Measurements from ENCODE around the gene FITM1.

FITM1 gene

DNA sequence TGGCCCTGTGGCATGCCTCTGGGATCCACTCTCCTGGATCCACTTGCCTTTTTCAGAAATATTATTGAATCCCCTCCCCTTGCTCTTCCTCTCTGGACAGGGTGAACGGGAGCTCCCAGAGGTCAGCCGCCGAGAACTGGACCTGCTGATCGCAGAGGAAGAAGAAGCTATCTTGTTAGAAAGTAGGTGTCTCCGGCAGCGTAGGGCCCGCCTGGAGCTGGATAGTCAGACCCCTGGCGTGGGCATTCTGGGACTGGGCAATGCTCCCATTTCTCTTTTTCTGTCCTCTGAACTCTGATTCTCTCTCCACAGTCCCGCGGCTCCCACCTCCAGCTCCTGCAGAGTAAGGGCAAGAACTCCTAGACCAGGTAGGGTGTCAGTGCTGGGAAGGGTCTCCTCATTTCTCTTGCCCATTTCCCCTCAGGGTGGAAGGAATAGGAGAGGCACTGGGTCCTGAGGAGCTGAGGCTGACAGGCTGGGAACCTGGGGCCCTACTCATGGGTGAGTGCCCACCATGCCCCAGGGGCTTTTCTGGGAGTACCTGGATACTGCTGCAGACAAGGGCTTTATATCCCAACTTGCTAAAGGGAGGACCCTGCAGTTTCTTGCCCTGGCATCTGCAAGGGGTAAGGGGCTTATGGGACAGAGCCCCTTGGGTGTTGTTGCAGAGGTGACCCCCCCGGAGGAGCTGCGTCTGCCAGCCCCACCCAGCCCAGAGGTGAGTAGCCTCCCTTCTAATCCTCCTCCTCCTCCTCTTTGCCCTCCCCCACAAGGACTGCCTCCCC is 46.8 kb downstream of the FITM1 start:
- Histone ChIP-seq H3K27ac (ENCODE audit: low read length, poor library complexity, severe bottlenecking) (no peak overlapping the region), H2BK120ac (ENCODE audit: low read depth, low read length) (no peak overlapping the region), H3K9me3 (ENCODE audit: control insufficient read depth, low read length) (no peaks in the 10 kb centered on the region), H2AFZ (ENCODE audit: low read depth, low read length) (no peak overlapping the region), H3K14ac (ENCODE audit: low read length in 2 of 2) (no peak overlapping the region), H3K4me3 (ENCODE audit: insufficient read depth in 1 of 2, low read depth in 1 of 2, low read length in 2 of 2) (no peak overlapping the region), H4K91ac (ENCODE audit: low read length) (no peak overlapping the region), H2BK15ac (ENCODE audit: low read depth, poor library complexity, severe bottlenecking) (no peak overlapping the region), H3K18ac (ENCODE audit: low read depth in 1 of 2, low read length in 2 of 2) (no peak overlapping the region), H3K79me1 (replicated peaks; ENCODE audit: low read length, poor library complexity, severe bottlenecking) (peaks cover 14% of the 10 kb centered on the region), H3K27me3 (ENCODE audit: control insufficient read depth in 1 of 2, insufficient read depth in 1 of 2, low read length in 2 of 2) (no peaks in the 10 kb centered on the region), H3K4ac (ENCODE audit: low read depth in 1 of 2, low read length in 2 of 2) (no peak overlapping the region), H3K4me2 (ENCODE audit: low read length, poor library complexity, severe bottlenecking) (no peak overlapping the region), H2AK5ac (ENCODE audit: low read length, severe bottlenecking) (no peak overlapping the region), H3K23ac (ENCODE audit: low read length in 2 of 2) (no peak overlapping the region), H3K36me3 (ENCODE audit: control insufficient read depth in 1 of 2, insufficient read depth in 2 of 2, low read depth in 1 of 2, low read length in 2 of 2) (peaks cover 80 to 94% of the 10 kb centered on the region in 2 experiments), H3K9ac (ENCODE audit: low read length) (no peak overlapping the region), H4K8ac (ENCODE audit: low read length) (no peak overlapping the region), H2BK12ac (ENCODE audit: low read length in 2 of 2) (no peak overlapping the region), H3K4me1 (ENCODE audit: control insufficient read depth, insufficient read depth, low read depth, low read length) (peaks cover 16% of the 10 kb centered on the region), H2BK5ac (ENCODE audit: low read depth, low read length, poor library complexity, severe bottlenecking) (no peak overlapping the region)
- 90% methylated on average over 10 of the region's 12 CpGs for WGBS
- no peak for DNase-seq

DNA sequence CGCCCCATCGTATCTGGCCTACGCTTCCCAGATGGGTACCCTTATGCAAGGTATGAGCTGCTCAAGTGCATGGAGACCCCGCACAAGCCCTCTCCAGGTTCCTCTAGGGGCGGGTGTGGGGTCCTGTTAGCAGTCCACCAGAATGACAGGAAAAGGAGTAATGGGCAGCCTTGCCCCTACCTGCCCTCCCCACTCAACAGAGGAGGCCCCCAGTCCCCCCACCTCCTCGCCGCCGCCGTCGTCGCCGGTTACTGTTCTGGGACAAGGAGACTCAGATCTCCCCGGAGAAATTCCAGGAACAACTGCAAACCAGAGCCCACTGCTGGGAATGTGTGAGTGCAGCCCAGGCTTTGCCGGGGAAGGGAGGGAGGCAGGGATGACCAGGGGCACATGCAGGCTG is 47.4 kb downstream of the FITM1 start:
- Histone ChIP-seq H2BK120ac (ENCODE audit: low read depth, low read length) (no peak overlapping the region), H3K4me2 (ENCODE audit: low read length, poor library complexity, severe bottlenecking) (no peak overlapping the region)

DNA sequence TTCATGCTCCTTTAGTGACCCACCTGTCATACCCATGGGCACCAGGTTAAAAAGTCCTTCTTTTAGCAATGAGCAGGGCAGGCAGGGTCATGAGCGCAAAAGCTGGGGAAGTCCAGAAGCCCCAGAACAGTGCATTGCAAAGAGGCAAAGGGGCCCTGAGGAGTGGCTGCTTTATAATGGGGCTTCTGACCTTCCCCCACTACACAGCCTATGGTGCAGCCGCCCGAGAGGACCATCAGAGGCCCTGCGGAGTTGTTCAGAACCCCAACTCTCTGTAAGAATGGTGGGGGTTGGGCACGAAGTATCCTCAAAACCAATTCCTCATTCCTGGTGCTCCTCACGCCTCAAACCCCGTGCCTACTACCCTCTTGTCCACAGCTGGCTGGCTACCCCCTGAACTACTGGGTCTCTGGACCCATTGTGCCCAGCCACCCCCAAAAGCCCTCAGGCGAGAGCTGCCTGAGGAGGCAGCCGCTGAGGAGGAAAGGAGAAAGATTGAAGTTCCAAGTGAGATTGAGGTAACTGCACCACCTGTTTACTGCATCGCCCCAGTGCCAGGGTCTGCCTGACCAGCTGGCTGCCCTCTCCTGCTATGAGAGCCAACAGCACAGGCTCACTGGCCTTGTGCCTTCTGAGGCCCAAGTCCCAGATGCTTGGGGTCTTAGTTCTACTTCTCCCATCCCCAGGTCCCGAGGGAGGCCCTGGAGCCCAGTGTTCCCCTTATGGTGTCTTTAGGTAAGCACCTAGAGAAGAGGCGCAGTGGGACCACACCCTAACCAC is 48.1 kb downstream of the FITM1 start:
- Histone ChIP-seq H3K79me1 (replicated peaks; ENCODE audit: low read length, poor library complexity, severe bottlenecking) (peaks cover 21% of the 10 kb centered on the region), H2AFZ (ENCODE audit: low read depth, low read length) (no peak overlapping the region), H2BK12ac (ENCODE audit: low read length in 2 of 2) (no peak overlapping the region), H3K9ac (ENCODE audit: low read length) (peak overlapping the region; percentile 83), H3K27ac (ENCODE audit: low read length, poor library complexity, severe bottlenecking) (no peak overlapping the region), H3K23ac (ENCODE audit: low read length in 2 of 2) (no peak overlapping the region), H3K9me3 (ENCODE audit: control insufficient read depth, low read length) (no peaks in the 10 kb centered on the region), H3K4ac (ENCODE audit: low read depth in 1 of 2, low read length in 2 of 2) (no peak overlapping the region), H3K36me3 (ENCODE audit: control insufficient read depth in 1 of 2, insufficient read depth in 2 of 2, low read depth in 1 of 2, low read length in 2 of 2) (peaks cover 80 to 94% of the 10 kb centered on the region in 2 experiments), H2AK5ac (ENCODE audit: low read length, severe bottlenecking) (no peak overlapping the region), H3K4me3 (ENCODE audit: insufficient read depth in 1 of 2, low read depth in 1 of 2, low read length in 2 of 2) (no peak overlapping the region), H4K91ac (ENCODE audit: low read length) (no peak overlapping the region), H2BK120ac (ENCODE audit: low read depth, low read length) (no peak overlapping the region), H3K27me3 (ENCODE audit: control insufficient read depth in 1 of 2, insufficient read depth in 1 of 2, low read length in 2 of 2) (no peaks in the 10 kb centered on the region), H3K4me2 (ENCODE audit: low read length, poor library complexity, severe bottlenecking) (no peak overlapping the region), H4K8ac (ENCODE audit: low read length) (no peak overlapping the region), H2BK5ac (ENCODE audit: low read depth, low read length, poor library complexity, severe bottlenecking) (no peak overlapping the region), H3K4me1 (ENCODE audit: control insufficient read depth, insufficient read depth, low read depth, low read length) (peaks cover 16% of the 10 kb centered on the region), H3K18ac (ENCODE audit: low read depth in 1 of 2, low read length in 2 of 2) (no peak overlapping the region), H3K14ac (ENCODE audit: low read length in 2 of 2) (no peak overlapping the region), H2BK15ac (ENCODE audit: low read depth, poor library complexity, severe bottlenecking) (no peak overlapping the region)
- DNase-seq, result no peak
- WGBS, result 87% methylated on average over 10 of the region's 12 CpGs

More for the DNA sequence above, 47.4 kb downstream of the FITM1 start:
- no peak overlapping the region for H2BK5ac ChIP-seq (ENCODE audit: low read depth, low read length, poor library complexity, severe bottlenecking)
- no peak overlapping the region for H3K18ac ChIP-seq (ENCODE audit: low read depth in 1 of 2, low read length in 2 of 2)
- no peak overlapping the region for H2BK15ac ChIP-seq (ENCODE audit: low read depth, poor library complexity, severe bottlenecking)
- H3K27me3 ChIP-seq (ENCODE audit: control insufficient read depth in 1 of 2, insufficient read depth in 1 of 2, low read length in 2 of 2), result no peaks in the 10 kb centered on the region
- no peak overlapping the region for H2AFZ ChIP-seq (ENCODE audit: low read depth, low read length)
- no peak overlapping the region for H3K23ac ChIP-seq (ENCODE audit: low read length in 2 of 2)
- H3K27ac ChIP-seq (ENCODE audit: low read length, poor library complexity, severe bottlenecking), result no peak overlapping the region
- no peak overlapping the region for H3K4ac ChIP-seq (ENCODE audit: low read depth in 1 of 2, low read length in 2 of 2)
- peaks cover 20% of the 10 kb centered on the region for H3K79me1 ChIP-seq (replicated peaks; ENCODE audit: low read length, poor library complexity, severe bottlenecking)
- no peak for DNase-seq
- no peak overlapping the region for H2BK12ac ChIP-seq (ENCODE audit: low read length in 2 of 2)
- no peak overlapping the region for H4K91ac ChIP-seq (ENCODE audit: low read length)
- no peak overlapping the region for H2AK5ac ChIP-seq (ENCODE audit: low read length, severe bottlenecking)
- no peak overlapping the region for H3K9ac ChIP-seq (ENCODE audit: low read length)
- 96% methylated on average over 14 of the region's 14 CpGs for WGBS
- no peaks in the 10 kb centered on the region for H3K9me3 ChIP-seq (ENCODE audit: control insufficient read depth, low read length)
- no peak overlapping the region for H3K14ac ChIP-seq (ENCODE audit: low read length in 2 of 2)
- no peak overlapping the region for H4K8ac ChIP-seq (ENCODE audit: low read length)
- peaks cover 16% of the 10 kb centered on the region for H3K4me1 ChIP-seq (ENCODE audit: control insufficient read depth, insufficient read depth, low read depth, low read length)
- no peak overlapping the region for H3K4me3 ChIP-seq (ENCODE audit: insufficient read depth in 1 of 2, low read depth in 1 of 2, low read length in 2 of 2)
- H3K36me3 ChIP-seq (ENCODE audit: control insufficient read depth in 1 of 2, insufficient read depth in 2 of 2, low read depth in 1 of 2, low read length in 2 of 2), result peaks cover 80 to 94% of the 10 kb centered on the region in 2 experiments

DNA sequence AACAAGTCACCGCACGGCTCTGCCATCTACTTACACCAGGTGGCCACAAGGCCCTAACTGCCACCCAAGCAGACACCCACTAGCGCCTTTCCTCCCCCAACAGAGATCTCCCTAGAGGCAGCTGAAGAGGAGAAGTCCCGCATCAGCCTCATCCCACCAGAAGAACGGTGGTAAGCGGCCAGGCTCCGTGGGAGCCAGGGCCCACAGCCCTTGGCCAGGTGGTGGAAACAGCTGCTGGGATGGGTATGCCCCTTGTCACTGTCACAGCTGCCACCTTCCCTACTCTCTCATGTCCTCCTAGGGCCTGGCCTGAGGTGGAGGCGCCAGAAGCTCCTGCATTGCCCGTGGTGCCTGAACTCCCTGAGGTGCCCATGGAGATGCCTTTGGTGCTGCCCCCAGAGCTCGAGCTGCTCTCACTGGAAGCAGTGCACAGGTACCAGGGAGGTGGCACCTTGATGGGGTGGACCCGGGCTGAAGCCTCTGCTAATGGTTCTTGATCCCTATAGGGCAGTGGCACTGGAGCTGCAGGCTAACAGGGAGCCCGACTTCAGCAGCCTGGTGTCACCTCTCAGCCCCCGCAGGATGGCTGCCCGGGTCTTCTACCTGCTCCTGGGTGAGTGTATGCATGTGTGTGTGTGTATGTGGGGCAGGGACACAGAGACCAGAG is 49.0 kb downstream of the FITM1 start:
- H3K27ac ChIP-seq (ENCODE audit: low read length, poor library complexity, severe bottlenecking), result peak overlapping the region; percentile 73
- H3K23ac ChIP-seq (ENCODE audit: low read length in 2 of 2), result no peak overlapping the region
- no peak overlapping the region for H2BK120ac ChIP-seq (ENCODE audit: low read depth, low read length)
- no peaks in the 10 kb centered on the region for H3K9me3 ChIP-seq (ENCODE audit: control insufficient read depth, low read length)
- DNase-seq, result no peak
- peaks cover 16% of the 10 kb centered on the region for H3K4me1 ChIP-seq (ENCODE audit: control insufficient read depth, insufficient read depth, low read depth, low read length)
- H3K9ac ChIP-seq (ENCODE audit: low read length), result peak overlapping the region; percentile 83
- no peak overlapping the region for H3K4ac ChIP-seq (ENCODE audit: low read depth in 1 of 2, low read length in 2 of 2)
- H2BK5ac ChIP-seq (ENCODE audit: low read depth, low read length, poor library complexity, severe bottlenecking), result peak overlapping the region; percentile 21
- WGBS, result 95% methylated on average over 14 of the region's 14 CpGs
- H3K18ac ChIP-seq (ENCODE audit: low read depth in 1 of 2, low read length in 2 of 2), result no peak overlapping the region
- peaks cover 23% of the 10 kb centered on the region for H3K79me1 ChIP-seq (replicated peaks; ENCODE audit: low read length, poor library complexity, severe bottlenecking)
- H4K91ac ChIP-seq (ENCODE audit: low read length), result no peak overlapping the region
- H3K14ac ChIP-seq (ENCODE audit: low read length in 2 of 2), result no peak overlapping the region
- no peak overlapping the region for H4K8ac ChIP-seq (ENCODE audit: low read length)
- no peak overlapping the region for H2AFZ ChIP-seq (ENCODE audit: low read depth, low read length)
- no peaks in the 10 kb centered on the region for H3K27me3 ChIP-seq (ENCODE audit: control insufficient read depth in 1 of 2, insufficient read depth in 1 of 2, low read length in 2 of 2)
- H2AK5ac ChIP-seq (ENCODE audit: low read length, severe bottlenecking), result peak overlapping the region; percentile 19
- no peak overlapping the region for H2BK15ac ChIP-seq (ENCODE audit: low read depth, poor library complexity, severe bottlenecking)
- no peak overlapping the region for H3K4me3 ChIP-seq (ENCODE audit: insufficient read depth in 1 of 2, low read depth in 1 of 2, low read length in 2 of 2)
- H3K36me3 ChIP-seq (ENCODE audit: control insufficient read depth in 1 of 2, insufficient read depth in 2 of 2, low read depth in 1 of 2, low read length in 2 of 2), result peaks cover 85 to 93% of the 10 kb centered on the region in 2 experiments
- no peak overlapping the region for H3K4me2 ChIP-seq (ENCODE audit: low read length, poor library complexity, severe bottlenecking)
- no peak overlapping the region for H2BK12ac ChIP-seq (ENCODE audit: low read length in 2 of 2)
